ENCODE measurements around the gene CORO2A. TPM values are rescaled to one million over a fixed set of nuclear protein-coding genes. Genes with fewer than 3 reads are reported as not detected.
A peak's percentile ranks its signal among the peaks of the same experiment; 100 is the strongest.

The CORO2A gene
- total and polyA plus RNA-seq, 2 of the 13 experiments (the other 11 are each of a cell fraction or from before 2014, with no cell fraction given) = 14.4 to 15.3 TPM

- TF ChIP-seq, protein P1, sequence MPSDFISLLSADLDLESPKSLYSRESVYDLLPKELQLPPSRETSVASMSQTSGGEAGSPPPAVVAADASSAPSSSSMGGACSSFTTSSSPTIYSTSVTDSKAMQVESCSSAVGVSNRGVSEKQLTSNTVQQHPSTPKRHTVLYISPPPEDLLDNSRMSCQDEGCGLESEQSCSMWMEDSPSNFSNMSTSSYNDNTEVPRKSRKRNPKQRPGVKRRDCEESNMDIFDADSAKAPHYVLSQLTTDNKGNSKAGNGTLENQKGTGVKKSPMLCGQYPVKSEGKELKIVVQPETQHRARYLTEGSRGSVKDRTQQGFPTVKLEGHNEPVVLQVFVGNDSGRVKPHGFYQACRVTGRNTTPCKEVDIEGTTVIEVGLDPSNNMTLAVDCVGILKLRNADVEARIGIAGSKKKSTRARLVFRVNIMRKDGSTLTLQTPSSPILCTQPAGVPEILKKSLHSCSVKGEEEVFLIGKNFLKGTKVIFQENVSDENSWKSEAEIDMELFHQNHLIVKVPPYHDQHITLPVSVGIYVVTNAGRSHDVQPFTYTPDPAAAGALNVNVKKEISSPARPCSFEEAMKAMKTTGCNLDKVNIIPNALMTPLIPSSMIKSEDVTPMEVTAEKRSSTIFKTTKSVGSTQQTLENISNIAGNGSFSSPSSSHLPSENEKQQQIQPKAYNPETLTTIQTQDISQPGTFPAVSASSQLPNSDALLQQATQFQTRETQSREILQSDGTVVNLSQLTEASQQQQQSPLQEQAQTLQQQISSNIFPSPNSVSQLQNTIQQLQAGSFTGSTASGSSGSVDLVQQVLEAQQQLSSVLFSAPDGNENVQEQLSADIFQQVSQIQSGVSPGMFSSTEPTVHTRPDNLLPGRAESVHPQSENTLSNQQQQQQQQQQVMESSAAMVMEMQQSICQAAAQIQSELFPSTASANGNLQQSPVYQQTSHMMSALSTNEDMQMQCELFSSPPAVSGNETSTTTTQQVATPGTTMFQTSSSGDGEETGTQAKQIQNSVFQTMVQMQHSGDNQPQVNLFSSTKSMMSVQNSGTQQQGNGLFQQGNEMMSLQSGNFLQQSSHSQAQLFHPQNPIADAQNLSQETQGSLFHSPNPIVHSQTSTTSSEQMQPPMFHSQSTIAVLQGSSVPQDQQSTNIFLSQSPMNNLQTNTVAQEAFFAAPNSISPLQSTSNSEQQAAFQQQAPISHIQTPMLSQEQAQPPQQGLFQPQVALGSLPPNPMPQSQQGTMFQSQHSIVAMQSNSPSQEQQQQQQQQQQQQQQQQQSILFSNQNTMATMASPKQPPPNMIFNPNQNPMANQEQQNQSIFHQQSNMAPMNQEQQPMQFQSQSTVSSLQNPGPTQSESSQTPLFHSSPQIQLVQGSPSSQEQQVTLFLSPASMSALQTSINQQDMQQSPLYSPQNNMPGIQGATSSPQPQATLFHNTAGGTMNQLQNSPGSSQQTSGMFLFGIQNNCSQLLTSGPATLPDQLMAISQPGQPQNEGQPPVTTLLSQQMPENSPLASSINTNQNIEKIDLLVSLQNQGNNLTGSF (CRISPR knock-in tag; IDR thresholded peaks at IDR 0.05) = no peak
- no peak for TF ChIP-seq NR1H2 (CRISPR knock-in tag; IDR thresholded peaks at IDR 0.05; ENCODE audit: borderline replicate concordance, low read depth)
- TF ChIP-seq ZNF350 (CRISPR knock-in tag; IDR thresholded peaks at IDR 0.05; ENCODE audit: borderline replicate concordance, low read depth) = no peak; the same call in 1 of the 2 replicates
- no peak for TF ChIP-seq ZNF24 (IDR thresholded peaks at IDR 0.05)
- TF ChIP-seq ZFX (CRISPR knock-in tag; IDR thresholded peaks at IDR 0.05; ENCODE audit: low read depth) = peak; percentile 73
- TF ChIP-seq, protein P2, sequence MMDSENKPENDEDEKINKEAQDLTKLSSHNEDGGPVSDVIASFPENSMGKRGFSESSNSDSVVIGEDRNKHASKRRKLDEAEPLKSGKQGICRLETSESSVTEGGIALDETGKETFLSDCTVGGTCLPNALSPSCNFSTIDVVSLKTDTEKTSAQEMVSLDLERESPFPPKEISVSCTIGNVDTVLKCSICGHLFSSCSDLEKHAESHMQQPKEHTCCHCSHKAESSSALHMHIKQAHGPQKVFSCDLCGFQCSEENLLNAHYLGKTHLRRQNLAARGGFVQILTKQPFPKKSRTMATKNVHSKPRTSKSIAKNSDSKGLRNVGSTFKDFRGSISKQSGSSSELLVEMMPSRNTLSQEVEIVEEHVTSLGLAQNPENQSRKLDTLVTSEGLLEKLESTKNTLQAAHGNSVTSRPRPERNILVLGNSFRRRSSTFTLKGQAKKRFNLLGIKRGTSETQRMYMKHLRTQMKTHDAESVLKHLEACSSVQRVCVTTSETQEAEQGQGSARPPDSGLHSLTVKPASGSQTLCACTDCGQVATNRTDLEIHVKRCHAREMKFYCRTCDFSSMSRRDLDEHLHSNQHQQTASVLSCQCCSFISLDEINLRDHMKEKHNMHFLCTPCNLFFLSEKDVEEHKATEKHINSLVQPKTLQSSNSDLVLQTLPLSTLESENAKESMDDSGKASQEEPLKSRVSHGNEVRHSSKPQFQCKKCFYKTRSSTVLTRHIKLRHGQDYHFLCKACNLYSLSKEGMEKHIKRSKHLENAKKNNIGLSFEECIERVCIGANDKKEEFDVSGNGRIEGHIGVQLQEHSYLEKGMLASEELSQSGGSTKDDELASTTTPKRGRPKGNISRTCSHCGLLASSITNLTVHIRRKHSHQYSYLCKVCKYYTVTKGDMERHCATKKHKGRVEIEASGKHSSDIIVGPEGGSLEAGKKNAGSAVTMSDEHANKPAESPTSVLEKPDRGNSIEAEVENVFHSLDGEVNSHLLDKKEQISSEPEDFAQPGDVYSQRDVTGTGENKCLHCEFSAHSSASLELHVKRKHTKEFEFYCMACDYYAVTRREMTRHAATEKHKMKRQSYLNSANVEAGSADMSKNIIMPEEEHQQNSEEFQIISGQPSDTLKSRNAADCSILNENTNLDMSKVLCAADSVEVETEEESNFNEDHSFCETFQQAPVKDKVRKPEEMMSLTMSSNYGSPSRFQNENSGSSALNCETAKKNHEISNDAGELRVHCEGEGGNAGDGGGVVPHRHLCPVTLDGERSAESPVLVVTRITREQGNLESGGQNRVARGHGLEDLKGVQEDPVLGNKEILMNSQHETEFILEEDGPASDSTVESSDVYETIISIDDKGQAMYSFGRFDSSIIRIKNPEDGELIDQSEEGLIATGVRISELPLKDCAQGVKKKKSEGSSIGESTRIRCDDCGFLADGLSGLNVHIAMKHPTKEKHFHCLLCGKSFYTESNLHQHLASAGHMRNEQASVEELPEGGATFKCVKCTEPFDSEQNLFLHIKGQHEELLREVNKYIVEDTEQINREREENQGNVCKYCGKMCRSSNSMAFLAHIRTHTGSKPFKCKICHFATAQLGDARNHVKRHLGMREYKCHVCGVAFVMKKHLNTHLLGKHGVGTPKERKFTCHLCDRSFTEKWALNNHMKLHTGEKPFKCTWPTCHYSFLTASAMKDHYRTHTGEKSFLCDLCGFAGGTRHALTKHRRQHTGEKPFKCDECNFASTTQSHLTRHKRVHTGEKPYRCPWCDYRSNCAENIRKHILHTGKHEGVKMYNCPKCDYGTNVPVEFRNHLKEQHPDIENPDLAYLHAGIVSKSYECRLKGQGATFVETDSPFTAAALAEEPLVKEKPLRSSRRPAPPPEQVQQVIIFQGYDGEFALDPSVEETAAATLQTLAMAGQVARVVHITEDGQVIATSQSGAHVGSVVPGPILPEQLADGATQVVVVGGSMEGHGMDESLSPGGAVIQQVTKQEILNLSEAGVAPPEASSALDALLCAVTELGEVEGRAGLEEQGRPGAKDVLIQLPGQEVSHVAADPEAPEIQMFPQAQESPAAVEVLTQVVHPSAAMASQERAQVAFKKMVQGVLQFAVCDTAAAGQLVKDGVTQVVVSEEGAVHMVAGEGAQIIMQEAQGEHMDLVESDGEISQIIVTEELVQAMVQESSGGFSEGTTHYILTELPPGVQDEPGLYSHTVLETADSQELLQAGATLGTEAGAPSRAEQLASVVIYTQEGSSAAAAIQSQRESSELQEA (CRISPR knock-in tag; IDR thresholded peaks at IDR 0.05; ENCODE audit: not compliant biosample characterization) = peak; percentile 82
- no peak for TF ChIP-seq ZNF326 (CRISPR knock-in tag; IDR thresholded peaks at IDR 0.05; ENCODE audit: borderline replicate concordance)
- TF ChIP-seq NCOA2 (CRISPR knock-in tag; IDR thresholded peaks at IDR 0.05) = no peak
- TF ChIP-seq, protein P3, sequence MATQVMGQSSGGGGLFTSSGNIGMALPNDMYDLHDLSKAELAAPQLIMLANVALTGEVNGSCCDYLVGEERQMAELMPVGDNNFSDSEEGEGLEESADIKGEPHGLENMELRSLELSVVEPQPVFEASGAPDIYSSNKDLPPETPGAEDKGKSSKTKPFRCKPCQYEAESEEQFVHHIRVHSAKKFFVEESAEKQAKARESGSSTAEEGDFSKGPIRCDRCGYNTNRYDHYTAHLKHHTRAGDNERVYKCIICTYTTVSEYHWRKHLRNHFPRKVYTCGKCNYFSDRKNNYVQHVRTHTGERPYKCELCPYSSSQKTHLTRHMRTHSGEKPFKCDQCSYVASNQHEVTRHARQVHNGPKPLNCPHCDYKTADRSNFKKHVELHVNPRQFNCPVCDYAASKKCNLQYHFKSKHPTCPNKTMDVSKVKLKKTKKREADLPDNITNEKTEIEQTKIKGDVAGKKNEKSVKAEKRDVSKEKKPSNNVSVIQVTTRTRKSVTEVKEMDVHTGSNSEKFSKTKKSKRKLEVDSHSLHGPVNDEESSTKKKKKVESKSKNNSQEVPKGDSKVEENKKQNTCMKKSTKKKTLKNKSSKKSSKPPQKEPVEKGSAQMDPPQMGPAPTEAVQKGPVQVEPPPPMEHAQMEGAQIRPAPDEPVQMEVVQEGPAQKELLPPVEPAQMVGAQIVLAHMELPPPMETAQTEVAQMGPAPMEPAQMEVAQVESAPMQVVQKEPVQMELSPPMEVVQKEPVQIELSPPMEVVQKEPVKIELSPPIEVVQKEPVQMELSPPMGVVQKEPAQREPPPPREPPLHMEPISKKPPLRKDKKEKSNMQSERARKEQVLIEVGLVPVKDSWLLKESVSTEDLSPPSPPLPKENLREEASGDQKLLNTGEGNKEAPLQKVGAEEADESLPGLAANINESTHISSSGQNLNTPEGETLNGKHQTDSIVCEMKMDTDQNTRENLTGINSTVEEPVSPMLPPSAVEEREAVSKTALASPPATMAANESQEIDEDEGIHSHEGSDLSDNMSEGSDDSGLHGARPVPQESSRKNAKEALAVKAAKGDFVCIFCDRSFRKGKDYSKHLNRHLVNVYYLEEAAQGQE (IDR thresholded peaks at IDR 0.05; ENCODE audit: borderline replicate concordance in 1 of 2, low read depth in 1 of 2, low read length in 2 of 2) = no peak
- no peak for TF ChIP-seq WIZ (CRISPR knock-in tag; IDR thresholded peaks at IDR 0.05)
- TF ChIP-seq ZNF879 (CRISPR knock-in tag; IDR thresholded peaks at IDR 0.05) = no peak
Measured at GRCh38 chr9:98192503-98193335, at the start of gene CORO2A (continued).

All from HepG2 (cell line).